PFSK-1 (cell line): ENCODE data around the gene CAD.

ENCODE experiments used
- FOXP2 ChIP-seq: optimal IDR thresholded peaks from 2 replicates; pipeline ENCODE3; 2011; ENCODE audit warnings: borderline replicate concordance, control low read depth, inconsistent platforms; ENCODE audit not compliant: insufficient read depth; ENCODE audit errors: extremely low read length, extremely low read depth
- POLR2AphosphoS5 ChIP-seq: IDR thresholded peaks from 2 replicates; pipeline ENCODE4 v1.6.1; 2012; ENCODE audit warnings: low read depth, mild to moderate bottlenecking, control low read depth, low read length, moderate library complexity
- REST ChIP-seq, 2 experiments: IDR thresholded peaks; 2 replicates each; pipeline versions ENCODE4 v1.6.1 to v1.8.0; 2011 to 2012; ENCODE audit warnings: low read depth in 2 of 2, low read length in 2 of 2, control low read depth in 1 of 2, inconsistent platforms in 1 of 2, mild to moderate bottlenecking in 1 of 2, moderate library complexity in 1 of 2; ENCODE audit not compliant: insufficient read depth in 1 of 2
- SIN3A ChIP-seq: IDR thresholded peaks from 2 replicates; pipeline ENCODE4 v1.6.1; 2012; ENCODE audit warnings: mild to moderate bottlenecking, low read length, moderate library complexity, borderline replicate concordance; ENCODE audit not compliant: insufficient read depth
- TAF1 ChIP-seq: IDR thresholded peaks from 2 replicates; pipeline ENCODE4 v1.6.1; 2012; ENCODE audit warnings: low read length, control low read depth, borderline replicate concordance; ENCODE audit not compliant: insufficient read depth

The CAD gene

GRCh38 chr2:27225526-27225925, 8.4 kb downstream of the CAD start:
- no peak for TF ChIP-seq POLR2AphosphoS5
- no peak for TF ChIP-seq REST (IDR thresholded peaks at IDR 0.05; ENCODE audit: insufficient read depth in 1 of 2, low read depth in 2 of 2, low read length in 2 of 2)
- TF ChIP-seq TAF1 = no peak
- no peak for TF ChIP-seq SIN3A
- no peak for TF ChIP-seq FOXP2

GRCh38 chr2:27227501-27227900, 10.3 kb downstream of the CAD start:
- TF ChIP-seq REST (IDR thresholded peaks at IDR 0.05; ENCODE audit: insufficient read depth in 1 of 2, low read depth in 2 of 2, low read length in 2 of 2) = no peak
- no peak for TF ChIP-seq SIN3A
- no peak for TF ChIP-seq TAF1
- TF ChIP-seq FOXP2 = no peak
- no peak for TF ChIP-seq POLR2AphosphoS5

- no peak for TF ChIP-seq REST (IDR thresholded peaks at IDR 0.05; ENCODE audit: insufficient read depth in 1 of 2, low read depth in 2 of 2, low read length in 2 of 2)
- TF ChIP-seq TAF1 = no peak
- TF ChIP-seq POLR2AphosphoS5 = no peak
- TF ChIP-seq FOXP2 = no peak
- TF ChIP-seq SIN3A = no peak
Measured at GRCh38 chr2:27231921-27232320, 14.8 kb downstream of the CAD start.

- TF ChIP-seq SIN3A (no peak), POLR2AphosphoS5 (no peak), FOXP2 (no peak), REST (IDR thresholded peaks at IDR 0.05; ENCODE audit: insufficient read depth in 1 of 2, low read depth in 2 of 2, low read length in 2 of 2) (no peak), TAF1 (no peak)
Measured at GRCh38 chr2:27233341-27233740, 16.2 kb downstream of the CAD start.

- TF ChIP-seq FOXP2 = no peak
- no peak for TF ChIP-seq SIN3A
- TF ChIP-seq POLR2AphosphoS5 = no peak
- no peak for TF ChIP-seq REST (IDR thresholded peaks at IDR 0.05; ENCODE audit: insufficient read depth in 1 of 2, low read depth in 2 of 2, low read length in 2 of 2)
- TF ChIP-seq TAF1 = no peak
Measured at GRCh38 chr2:27236136-27236535, 19.0 kb downstream of the CAD start.
